ENCODE data around the gene CANX. TPM values are rescaled to one million over a fixed set of nuclear protein-coding genes. Genes with fewer than 3 reads are reported as not detected.

The CANX gene
- total and polyA plus RNA-seq, 2 donors (not counting 3 experiments of a cell fraction or from before 2014, with no cell fraction given), result 193 to 986 TPM

DNA sequence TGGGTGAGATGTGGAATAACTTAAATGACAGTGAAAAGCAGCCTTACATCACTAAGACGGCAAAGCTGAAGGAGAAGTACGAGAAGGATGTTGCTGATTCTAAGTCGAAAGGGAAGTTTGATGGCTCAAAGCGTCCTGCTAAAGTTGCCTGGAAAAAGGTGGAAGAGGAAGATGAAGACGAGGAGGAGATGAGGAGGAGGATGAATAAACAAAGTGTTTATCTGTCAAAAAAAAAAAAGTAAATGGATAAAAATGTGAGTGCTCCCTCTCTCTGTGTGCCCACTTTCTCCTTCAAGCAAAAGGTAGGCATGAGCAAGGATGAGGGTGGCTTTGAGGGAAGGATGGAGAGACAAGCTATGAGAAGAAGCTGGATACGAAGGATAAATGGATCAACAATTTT is 4.2 kb upstream of the CANX start:
- dilution Hi-C loops (cut with MboI; ENCODE audit: extremely low pct_ligation_motif_present, low sequenced_read_pairs), result no loop called here
- POLR2A ChIA-PET, result no interaction called here

More for the DNA sequence above, 4.2 kb upstream of the CANX start:
- H3K36me3 ChIP-seq (ENCODE audit: control insufficient read depth in 2 of 2, extremely low read depth in 1 of 2, insufficient read depth in 2 of 2, low read length in 2 of 2), result no peaks in the 10 kb centered on the region
- no TSS peak for BruUV-seq (replicated peaks)
- H3K9ac ChIP-seq (replicated peaks; ENCODE audit: extremely low read depth, insufficient read depth, low read length), result no peak overlapping the region
- CTCF ChIA-PET, result interaction anchor here (0.8 to 1.1 kb wide), 2 partner anchors 28 to 68 kb away, joined by 4 read pairs; no protein-coding TSS in a partner anchor
- DNase-seq (ENCODE audit: low read depth, low spot score), result no peak
- FAIRE-seq, result no peak
- no peaks in the 10 kb centered on the region for H3K27me3 ChIP-seq (ENCODE audit: control insufficient read depth in 2 of 2, insufficient read depth in 2 of 2, low read length in 2 of 2)
- no peak overlapping the region for H2AFZ ChIP-seq (ENCODE audit: low read depth, low read length)
- peaks cover 4% of the 10 kb centered on the region for H3K4me1 ChIP-seq (ENCODE audit: control insufficient read depth, extremely low read depth, insufficient read depth, low read length)
- TF ChIP-seq POLR2AphosphoS5 (IDR thresholded peaks at IDR 0.05; ENCODE audit: insufficient read depth, low read depth, low read length) (no peak), GATA2 (IDR thresholded peaks at IDR 0.05; ENCODE audit: insufficient read depth, insufficient read length, low read depth, low read length) (no peak), FOS (IDR thresholded peaks at IDR 0.05; ENCODE audit: borderline replicate concordance, insufficient read depth, low read length) (no peak), JUN (IDR thresholded peaks at IDR 0.05; ENCODE audit: borderline replicate concordance, insufficient read depth, insufficient read length, low read depth) (no peak), MYC (IDR thresholded peaks at IDR 0.05; ENCODE audit: low read depth, low read length) (no peak), POLR2A (IDR thresholded peaks at IDR 0.05; ENCODE audit: low read depth, low read length) (no peak), EZH2 (IDR thresholded peaks at IDR 0.05; ENCODE audit: borderline replicate concordance, low read depth, low read length, severe bottlenecking) (no peak)
- TF ChIP-seq, protein P1, sequence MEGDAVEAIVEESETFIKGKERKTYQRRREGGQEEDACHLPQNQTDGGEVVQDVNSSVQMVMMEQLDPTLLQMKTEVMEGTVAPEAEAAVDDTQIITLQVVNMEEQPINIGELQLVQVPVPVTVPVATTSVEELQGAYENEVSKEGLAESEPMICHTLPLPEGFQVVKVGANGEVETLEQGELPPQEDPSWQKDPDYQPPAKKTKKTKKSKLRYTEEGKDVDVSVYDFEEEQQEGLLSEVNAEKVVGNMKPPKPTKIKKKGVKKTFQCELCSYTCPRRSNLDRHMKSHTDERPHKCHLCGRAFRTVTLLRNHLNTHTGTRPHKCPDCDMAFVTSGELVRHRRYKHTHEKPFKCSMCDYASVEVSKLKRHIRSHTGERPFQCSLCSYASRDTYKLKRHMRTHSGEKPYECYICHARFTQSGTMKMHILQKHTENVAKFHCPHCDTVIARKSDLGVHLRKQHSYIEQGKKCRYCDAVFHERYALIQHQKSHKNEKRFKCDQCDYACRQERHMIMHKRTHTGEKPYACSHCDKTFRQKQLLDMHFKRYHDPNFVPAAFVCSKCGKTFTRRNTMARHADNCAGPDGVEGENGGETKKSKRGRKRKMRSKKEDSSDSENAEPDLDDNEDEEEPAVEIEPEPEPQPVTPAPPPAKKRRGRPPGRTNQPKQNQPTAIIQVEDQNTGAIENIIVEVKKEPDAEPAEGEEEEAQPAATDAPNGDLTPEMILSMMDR (IDR thresholded peaks at IDR 0.05; ENCODE audit: extremely low read depth in 1 of 2, insufficient read depth in 1 of 2, low read depth in 1 of 2, low read length in 2 of 2), result no peak
- TF ChIP-seq, protein P2, sequence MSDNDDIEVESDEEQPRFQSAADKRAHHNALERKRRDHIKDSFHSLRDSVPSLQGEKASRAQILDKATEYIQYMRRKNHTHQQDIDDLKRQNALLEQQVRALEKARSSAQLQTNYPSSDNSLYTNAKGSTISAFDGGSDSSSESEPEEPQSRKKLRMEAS (IDR thresholded peaks at IDR 0.05; ENCODE audit: insufficient read depth, insufficient read length), result no peak
- H4K20me1 ChIP-seq (replicated peaks; ENCODE audit: control insufficient read depth, extremely low read depth, insufficient read depth, low read length), result no peaks in the 10 kb centered on the region
- peaks cover 8% of the 10 kb centered on the region for H3K79me2 ChIP-seq (ENCODE audit: control insufficient read depth, insufficient read depth, low read length)
- no peaks in the 10 kb centered on the region for H3K9me1 ChIP-seq (replicated peaks; ENCODE audit: control insufficient read depth, extremely low read depth, insufficient read depth, low read length)
- H3K9me3 ChIP-seq (replicated peaks; ENCODE audit: control insufficient read depth, insufficient read depth, low read length), result no peaks in the 10 kb centered on the region
- no peak overlapping the region for H3K4me2 ChIP-seq (ENCODE audit: insufficient read depth, low read length)
- no peak overlapping the region for H3K4me3 ChIP-seq (replicated peaks in 1 of 3; ENCODE audit: insufficient read depth in 1 of 3, low read depth in 1 of 3, low read length in 3 of 3)
- intact Hi-C loops (cut with micrococcal nuclease), result no loop called here
- no peak overlapping the region for H3K27ac ChIP-seq (ENCODE audit: insufficient read depth, low read depth, low read length)

Data from endothelial cell of umbilical vein (primary cell).